Measurements from ENCODE around the gene NPAS3.

Gene NPAS3

GRCh38 chr14:33652566-33653307, 714.1 kb downstream of the NPAS3 start:
- DNase-seq = no peak

- no peak for DNase-seq
Observed at GRCh38 chr14:33653308-33653695, 714.6 kb downstream of the NPAS3 start.

- DNase-seq = no peak
Observed at GRCh38 chr14:33655421-33655820, 716.7 kb downstream of the NPAS3 start.

GRCh38 chr14:33657476-33657875, 718.8 kb downstream of the NPAS3 start:
- no peak for DNase-seq

- DNase-seq = no peak
Observed at GRCh38 chr14:33660248-33660647, 721.6 kb downstream of the NPAS3 start.

- DNase-seq = no peak
Observed at GRCh38 chr14:33661101-33661500, 722.4 kb downstream of the NPAS3 start.

- no peak for DNase-seq
Observed at GRCh38 chr14:33668066-33668465, 729.4 kb downstream of the NPAS3 start.

- no peak for DNase-seq
Observed at GRCh38 chr14:33669111-33669510, 730.4 kb downstream of the NPAS3 start.

- DNase-seq = no peak
Observed at GRCh38 chr14:33670235-33670634, 731.6 kb downstream of the NPAS3 start.

GRCh38 chr14:33671556-33671955, 732.9 kb downstream of the NPAS3 start:
- DNase-seq = no peak

- no peak for DNase-seq
Observed at GRCh38 chr14:33674927-33675326, 736.2 kb downstream of the NPAS3 start.

GRCh38 chr14:33675415-33676130, 736.9 kb downstream of the NPAS3 start:
- no peak for DNase-seq

GRCh38 chr14:33676135-33676566, 737.5 kb downstream of the NPAS3 start:
- DNase-seq = no peak

GRCh38 chr14:33676891-33677290, 738.2 kb downstream of the NPAS3 start:
- DNase-seq = no peak

GRCh38 chr14:33678005-33678404, 739.3 kb downstream of the NPAS3 start:
- no peak for DNase-seq

- DNase-seq = no peak
Observed at GRCh38 chr14:33679025-33679424, 740.3 kb downstream of the NPAS3 start.

GRCh38 chr14:33679461-33680225, 741.0 kb downstream of the NPAS3 start:
- no peak for DNase-seq

GRCh38 chr14:33680873-33681272, 742.2 kb downstream of the NPAS3 start:
- DNase-seq = no peak

- DNase-seq = no peak
Observed at GRCh38 chr14:33682760-33683159, 744.1 kb downstream of the NPAS3 start.

- DNase-seq = no peak
Observed at GRCh38 chr14:33685026-33685425, 746.3 kb downstream of the NPAS3 start.

GRCh38 chr14:33685698-33686097, 747.0 kb downstream of the NPAS3 start:
- DNase-seq = no peak

GRCh38 chr14:33686218-33686617, 747.5 kb downstream of the NPAS3 start:
- DNase-seq = no peak

- no peak for DNase-seq
Observed at GRCh38 chr14:33686856-33687255, 748.2 kb downstream of the NPAS3 start.

GRCh38 chr14:33689680-33690079, 751.0 kb downstream of the NPAS3 start:
- DNase-seq = no peak
